NOMO-1 (cell line): ENCODE data around the gene RRAS2.

Experiments
- DNase-seq, 2 experiments: peaks; one replicate each; lab custom pipeline; 2025; ENCODE audit not compliant: unreplicated experiment in 2 of 2; lab: John Stamatoyannopoulos, UW

The RRAS2 gene

DNA sequence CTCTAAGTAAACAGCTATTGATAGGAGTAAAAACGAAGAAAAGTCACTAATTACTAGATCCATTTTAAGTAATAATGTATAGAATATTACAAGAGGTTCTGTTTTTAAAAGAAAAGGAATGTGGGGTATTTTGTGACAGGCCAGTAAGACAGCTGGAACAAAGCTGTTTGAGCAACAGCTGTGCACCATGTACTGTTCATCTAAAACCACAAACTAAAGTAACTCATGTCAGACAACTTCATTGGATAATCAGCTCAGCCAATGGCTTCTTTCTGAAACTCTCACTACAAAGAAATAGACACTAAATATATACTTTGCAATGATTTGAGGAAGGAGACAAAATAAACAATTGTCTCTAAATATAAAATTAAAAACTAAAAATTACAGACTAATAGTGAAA lies 16.1 kb downstream of the RRAS2 start:
- DNase-seq = no peak

DNA sequence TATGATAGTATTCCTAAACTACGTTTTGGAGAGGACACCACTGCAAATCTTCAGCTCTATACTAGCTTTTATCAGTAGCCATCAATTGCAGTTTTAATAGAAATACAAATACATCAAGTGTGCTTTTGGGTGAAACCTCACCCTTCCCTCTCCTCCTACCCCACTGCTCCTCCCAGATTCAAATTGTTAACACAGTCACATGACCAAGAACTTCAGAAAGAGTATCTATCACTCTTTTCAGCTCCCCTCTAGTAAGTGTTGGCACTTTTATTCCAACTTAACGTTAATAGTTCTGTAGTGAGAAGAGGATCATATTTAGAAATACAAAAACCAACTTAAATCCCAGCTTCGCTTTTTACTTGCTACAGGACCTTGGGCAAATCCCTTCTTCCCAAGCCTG lies 17.0 kb downstream of the RRAS2 start:
- DNase-seq = no peak

DNA sequence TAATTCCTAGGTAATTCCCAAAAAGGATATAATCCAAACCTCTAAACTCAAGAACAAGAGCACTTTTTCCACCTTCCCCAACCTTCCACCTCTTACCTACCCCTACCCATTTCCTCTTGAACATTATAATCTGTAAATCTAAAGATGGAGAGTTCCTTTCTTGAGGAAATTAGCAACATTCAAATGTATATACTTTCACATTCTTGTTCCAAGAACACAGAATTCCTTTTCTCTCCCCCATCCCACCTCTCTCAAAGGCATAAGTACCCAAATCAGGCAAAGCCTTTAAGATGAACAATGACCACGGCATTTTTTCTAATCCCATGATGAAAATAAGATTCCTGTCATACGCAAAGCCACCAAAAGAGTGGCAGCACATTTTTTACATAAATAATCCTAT lies 18.3 kb downstream of the RRAS2 start:
- DNase-seq = no peak

DNA sequence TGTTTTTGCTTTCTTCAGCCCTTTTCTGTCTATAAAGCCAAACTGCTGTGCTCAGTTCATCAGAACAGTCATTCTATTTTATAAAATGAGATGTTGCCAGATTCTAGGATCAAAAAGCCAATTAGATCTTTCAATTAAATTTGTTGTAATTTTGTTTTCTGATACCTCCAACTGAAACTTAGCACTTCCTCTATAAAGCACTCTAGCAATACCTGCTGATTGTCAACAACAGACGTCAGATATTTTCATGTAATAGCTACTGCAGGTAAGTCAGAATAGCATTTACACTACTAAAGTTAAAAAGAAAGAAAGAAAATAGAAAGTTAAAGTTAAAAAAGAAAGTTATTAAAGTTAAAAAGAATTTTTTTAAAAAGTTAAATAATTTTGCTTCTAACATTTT lies 19.6 kb downstream of the RRAS2 start:
- DNase-seq = no peak

DNA sequence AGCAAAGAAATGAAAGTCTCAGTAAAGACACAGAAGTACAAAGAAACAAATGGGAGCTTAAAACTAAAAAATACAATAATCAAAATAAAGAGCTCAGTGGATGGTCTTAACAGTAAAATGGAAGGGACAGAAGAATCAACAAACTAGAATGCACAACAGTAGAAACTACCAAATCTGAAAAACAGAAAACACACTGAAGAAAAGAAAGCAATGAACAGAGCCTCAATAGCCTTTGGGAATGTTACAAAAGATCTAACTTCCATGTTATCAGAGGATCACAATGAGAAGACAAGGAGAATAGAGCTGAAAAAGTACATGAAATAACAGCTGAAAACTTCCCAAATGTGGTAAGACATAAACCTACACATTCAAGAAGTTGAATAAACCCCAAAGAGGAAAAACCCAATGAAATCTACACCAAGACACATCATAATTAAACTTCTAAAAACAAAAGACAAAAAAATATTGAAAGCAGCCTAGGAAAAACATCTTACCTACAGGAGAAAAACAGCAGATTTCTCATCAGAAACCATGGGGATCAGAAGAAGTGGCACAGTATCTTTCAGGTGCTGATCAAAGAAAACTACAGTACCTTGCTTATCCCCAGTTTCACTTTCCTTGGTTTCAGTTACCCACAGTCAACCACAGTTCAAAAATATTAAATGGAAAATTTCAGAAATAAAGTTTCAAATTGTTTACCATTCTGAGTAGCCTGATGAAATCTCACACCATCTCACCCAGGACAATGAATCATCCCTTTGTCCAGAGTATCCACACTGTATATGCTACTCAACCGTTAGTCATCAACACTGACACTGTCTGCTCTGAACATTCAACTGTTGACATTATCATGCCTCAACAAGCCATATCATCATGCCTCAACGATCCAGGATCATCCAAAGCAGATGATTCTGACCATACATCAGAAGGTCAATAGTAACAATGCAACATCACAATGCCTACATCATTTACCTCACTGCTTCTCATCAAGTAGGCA lies 22.2 kb downstream of the RRAS2 start:
- no peak for DNase-seq

DNA sequence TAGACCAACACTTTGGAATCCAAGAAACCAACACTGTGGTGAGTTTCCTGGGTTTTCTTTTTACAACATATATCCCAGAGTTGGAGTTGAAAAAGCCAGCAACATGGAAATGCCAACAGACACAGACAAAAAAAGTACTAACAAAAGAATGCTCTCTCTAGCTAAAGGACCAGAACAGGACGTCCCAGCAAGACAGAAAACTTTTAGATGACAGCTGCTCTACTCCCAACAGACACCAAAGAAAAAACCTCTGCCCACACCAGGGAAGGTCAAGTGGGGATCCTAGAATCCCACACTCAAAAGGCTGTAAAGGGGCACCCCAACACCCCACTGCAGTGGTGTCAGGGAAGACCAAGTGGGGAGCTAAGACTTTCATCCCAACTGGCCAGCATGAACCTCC lies 23.3 kb downstream of the RRAS2 start:
- no peak for DNase-seq

DNA sequence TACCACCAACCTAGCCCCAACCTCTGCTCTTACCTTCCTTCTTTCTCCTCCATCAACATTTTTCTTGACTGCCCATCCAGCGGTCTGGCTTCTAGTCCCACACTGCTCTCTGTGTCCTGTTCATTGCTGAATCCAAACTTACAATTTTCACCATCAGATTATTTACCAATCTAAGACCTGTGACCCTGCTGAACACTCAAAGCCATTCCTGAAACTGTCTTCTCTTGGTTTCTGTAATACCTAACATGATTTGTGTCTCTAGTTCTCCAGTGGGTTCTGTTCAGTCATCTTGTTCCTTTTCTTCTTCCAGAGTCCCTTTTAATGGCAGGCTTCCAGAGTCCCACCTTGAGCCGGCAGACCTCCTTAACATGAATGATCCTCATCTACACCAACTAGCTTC lies 24.1 kb downstream of the RRAS2 start:
- DNase-seq = no peak

DNA sequence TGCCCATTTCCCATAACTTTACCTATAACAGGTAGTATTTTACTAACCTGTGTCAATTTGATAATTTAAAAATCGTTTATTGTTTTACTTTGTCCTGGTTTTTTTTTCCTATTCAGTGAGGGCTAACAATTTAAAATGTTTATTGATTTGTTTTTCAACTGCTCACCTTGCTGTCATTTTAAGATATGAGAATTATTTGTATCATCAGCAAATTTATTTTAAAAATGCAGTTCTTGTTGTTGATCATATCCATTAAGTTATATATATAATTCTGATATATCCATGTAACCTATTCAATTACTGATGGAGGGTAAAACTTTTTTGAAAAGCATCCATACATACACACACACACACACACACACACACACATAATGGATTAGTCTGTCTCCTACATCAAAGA lies 24.8 kb downstream of the RRAS2 start:
- DNase-seq = no peak

DNA sequence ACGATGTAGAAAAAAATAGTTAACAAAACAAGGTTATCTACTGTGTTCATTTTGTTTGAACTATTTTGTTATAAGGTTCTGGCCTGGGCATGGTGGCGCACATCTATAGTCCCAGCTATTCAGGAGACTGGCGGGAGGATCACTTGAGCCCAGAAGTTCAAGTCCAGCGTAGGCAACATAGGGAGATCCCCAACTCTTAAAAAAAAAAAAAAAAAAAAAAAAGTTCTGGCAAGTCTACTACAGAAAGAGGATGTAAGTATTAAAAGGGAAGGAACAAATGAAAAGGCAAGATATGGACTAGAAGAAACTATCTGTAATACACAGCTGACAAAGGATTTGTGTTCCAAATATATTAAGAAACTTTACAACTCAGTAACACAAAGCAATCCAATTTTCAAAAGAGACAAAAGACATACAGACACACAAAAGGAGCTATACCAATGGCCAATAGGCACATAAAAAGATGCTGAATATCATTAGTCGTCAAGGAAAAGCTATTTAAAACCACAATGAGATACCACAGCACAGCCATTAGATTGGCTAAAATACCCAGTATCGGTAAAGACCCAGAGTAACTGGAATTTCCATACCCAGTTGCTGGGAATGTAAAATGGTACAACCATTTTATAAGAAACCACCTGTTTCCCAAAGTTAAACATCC lies 27.4 kb downstream of the RRAS2 start:
- DNase-seq = peak in 1 of 2 experiments; percentile 33

DNA sequence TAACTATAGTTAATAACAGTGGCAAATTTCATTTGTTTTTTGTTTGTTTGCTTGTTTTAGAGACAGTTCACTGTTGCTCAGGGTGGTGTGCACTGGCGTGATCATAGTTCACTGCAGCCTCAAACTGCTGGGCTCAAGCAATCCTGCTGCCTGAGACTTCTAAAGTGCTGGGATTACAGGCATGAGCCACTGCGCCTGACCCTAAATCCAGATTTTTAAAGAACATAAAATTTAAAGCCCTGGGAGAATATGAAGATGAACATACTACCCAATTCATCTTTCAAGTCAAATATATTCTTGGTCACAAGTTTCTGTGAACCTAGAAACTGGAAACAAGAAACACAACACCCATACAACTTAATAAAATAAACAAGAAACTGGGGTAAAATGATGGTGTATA lies 28.1 kb downstream of the RRAS2 start:
- DNase-seq = no peak

DNA sequence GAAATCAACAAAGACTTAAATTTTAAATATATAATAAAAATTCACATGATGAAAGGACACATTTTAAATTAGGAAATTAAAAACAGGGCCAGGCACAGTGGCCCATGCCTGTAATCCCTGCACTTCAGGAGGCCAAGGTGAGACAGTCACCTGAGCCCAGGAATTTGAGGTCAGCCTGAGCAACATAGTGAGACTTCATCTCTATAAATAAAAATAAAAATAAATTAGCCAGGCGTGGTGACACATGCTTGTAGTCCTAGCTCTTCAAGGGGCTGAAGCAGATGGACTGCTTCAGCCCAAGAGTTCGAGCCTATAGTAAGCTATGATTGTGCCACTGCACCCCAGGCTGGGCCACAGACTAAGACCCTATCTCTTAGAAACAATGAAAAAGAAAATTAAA lies 29.3 kb downstream of the RRAS2 start:
- no peak for DNase-seq

DNA sequence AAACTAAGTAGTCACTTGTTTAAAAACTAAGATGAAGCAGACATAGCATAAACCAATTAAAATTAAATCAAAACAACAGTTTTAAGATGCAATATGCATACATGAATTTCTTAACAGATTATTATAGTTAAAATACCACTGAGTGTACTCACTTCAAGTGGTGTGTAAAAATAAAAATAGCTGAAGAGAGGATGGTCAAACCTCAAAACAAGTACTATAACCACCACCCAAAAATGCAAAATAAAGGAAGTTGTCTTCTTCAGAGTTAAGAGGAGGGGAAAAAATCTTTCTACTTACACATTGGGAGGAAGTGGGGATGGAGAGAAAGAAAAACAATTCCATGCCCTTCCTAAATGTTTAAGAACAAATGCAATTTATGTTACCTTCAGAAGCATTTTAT lies 31.9 kb downstream of the RRAS2 start:
- peak in 1 of 2 experiments; percentile 22 for DNase-seq

DNA sequence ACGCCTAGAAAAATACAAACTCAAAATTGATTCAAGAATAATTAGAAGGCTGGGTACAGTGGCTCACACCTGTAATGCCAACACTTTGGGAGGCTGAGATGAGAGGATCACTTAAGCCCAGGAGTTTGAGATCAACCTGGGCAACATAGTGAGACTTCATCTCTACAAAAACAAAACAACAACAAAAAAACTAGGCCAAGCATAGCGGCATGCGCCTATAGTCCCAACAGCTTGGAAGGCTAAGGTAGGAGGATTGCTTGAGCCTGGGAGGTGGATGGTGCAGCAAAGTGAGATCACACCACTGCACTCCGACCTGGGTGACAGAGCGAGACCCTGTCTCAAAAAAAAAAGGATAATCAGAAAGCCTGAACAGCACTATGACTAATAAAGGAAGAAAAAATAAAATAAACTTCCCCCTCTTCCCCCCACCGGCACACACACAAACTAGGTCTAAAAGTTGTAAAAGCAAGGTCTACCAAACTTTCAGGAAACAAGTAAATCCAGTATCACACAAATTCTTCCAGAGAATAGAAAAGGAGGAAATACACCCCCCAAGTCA lies 35.8 kb downstream of the RRAS2 start:
- DNase-seq = no peak

DNA sequence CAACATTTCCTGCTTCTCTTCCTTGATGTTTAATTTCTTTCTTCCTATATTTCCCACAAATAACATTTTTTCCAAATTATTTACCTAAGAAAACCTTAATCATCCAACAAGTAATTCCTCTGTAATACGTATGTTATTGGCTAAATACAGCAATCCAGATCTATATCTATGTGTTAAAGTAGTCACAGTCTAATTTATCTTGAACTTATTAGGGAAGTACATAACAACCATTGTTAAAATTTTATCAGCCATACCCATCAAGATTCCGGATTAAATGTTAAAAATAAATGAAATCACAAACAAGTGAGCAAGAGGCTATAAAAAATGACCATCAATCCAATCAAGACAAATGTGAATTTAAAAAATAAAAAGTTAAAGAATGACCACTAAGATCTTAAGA lies 36.5 kb downstream of the RRAS2 start:
- DNase-seq = no peak

DNA sequence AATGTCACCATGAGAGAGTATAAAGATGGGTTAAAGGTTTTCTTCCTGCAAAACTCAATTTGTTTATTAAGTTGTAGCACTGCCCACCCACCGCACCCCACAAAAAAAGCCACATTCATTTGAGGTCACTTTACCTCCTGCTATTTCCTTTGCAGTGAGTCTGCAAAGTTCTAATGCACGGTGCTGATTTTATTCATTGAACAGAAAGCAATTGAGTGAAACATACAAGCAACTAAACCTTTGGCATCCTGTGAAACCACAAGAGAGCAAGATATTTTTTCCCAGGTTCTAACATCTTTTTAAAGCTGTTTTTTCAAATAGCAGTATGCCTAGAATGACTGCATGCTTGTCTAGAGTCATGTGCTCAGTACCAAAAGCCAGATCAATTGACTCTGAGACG lies 39.0 kb downstream of the RRAS2 start:
- no peak for DNase-seq

DNA sequence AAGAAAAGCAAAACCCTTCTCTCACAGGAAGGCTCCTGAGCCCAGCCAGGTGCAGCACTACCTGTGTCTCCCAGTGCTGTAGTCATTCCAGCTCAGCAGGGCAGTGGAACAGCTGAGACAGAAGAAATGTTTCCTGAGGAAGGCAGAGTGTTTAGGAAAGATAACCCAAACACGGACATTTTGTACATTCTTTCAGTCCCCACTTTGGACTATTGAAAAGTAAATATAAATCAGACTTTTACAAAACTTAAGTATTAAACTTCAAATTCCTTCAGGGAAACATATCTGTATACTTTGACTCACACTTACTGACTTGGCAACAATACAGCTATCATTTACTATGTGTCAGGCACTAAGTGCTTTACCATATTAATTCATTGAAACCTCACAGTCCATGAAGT lies 40.4 kb downstream of the RRAS2 start:
- no peak for DNase-seq

DNA sequence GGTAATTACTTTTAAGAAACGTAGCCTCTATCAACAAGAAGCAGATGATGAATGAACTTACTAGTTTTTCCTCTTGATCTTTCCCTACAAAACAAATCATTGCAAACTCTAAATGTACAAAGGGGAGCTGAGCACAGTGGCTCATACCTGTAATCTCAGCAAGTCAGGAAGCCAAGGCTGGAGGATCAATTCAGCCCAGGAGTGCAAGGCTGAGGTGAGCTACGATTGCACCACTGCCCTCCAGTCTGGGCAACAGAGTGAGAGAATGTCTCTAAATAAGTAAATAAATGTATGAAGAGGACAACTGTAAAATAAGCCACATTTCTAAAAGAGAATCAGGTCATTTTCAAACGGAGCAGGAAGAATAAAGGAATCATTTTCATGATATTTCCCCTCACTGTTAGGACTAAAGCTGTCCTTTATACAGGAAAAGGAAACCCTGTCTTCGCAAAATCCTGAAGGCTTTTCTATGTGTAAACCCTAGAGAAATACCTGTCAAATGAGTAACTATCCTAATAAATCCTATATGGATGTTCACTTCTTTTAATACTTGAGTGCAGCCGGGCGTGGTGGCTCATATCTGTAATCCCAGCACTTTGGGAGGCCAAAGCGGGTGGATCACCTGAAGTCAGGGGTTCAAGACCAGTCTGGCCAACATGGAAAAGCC lies 41.2 kb downstream of the RRAS2 start:
- no peak for DNase-seq

DNA sequence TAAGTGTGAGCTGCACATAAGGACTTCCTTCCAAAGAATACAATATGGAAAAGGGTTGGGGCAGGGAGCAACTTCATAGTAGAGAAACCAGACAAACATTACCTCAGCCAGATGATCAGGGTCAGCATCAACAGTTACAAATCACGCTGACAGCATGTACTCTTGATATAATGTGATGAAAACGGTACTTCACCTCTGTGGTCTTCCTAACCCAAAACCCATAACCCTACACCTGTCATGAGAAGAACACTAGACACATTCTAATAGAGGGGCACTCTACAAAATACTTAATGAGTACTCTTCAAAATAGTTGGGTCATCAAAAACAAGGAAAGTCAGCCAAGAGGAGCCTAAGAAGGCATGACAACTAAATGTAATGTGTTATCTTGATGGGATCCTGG lies 43.9 kb downstream of the RRAS2 start:
- no peak for DNase-seq

DNA sequence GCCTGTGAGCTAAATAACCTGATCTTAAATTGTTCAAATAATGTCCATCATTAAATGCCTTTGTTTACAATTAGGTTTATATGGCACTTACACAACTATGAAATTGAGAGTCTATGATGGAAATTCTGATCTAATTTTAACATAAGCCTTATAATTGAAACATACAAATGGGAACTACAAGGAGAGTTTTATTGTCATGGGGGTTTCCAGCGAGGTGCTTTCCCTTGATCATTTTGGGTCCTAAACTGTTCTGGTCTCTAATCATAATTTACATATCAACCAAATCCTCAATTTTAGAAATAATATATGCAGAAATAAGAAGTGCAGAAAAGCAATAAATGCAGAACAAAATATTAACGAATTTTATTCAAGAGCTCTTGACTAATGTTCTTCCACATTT lies 44.9 kb downstream of the RRAS2 start:
- DNase-seq = no peak

DNA sequence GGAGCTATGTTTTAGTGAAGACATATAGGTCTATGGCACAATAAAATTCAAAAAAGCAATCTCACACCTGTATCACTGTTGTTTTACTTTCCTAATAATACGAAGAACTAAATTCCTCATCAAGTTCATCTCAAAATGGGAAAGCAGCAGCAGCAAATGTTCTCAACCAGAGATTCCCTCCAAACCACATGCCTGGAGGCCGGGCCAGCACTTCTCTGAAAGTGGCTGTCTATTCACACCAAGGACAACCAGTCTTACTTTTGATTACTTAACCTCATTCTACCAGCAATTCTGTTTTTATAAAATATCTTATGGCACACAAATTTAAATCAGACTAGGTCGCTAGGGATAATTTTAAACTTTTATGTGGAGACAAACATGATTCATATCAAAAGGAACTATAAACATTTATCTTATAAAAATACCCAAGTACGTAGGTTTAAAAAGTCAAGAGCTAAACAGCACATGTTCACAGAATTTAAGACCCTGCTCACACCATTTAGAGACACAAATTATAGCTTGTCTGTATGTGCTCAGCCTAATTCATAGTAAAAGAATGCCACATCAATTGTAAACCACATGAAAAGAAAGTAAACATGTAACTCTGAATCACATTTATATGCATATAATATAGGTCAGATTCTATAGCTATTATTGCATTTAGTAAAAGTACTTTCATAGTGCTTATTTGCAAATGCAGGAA lies 46.1 kb downstream of the RRAS2 start:
- no peak for DNase-seq

DNA sequence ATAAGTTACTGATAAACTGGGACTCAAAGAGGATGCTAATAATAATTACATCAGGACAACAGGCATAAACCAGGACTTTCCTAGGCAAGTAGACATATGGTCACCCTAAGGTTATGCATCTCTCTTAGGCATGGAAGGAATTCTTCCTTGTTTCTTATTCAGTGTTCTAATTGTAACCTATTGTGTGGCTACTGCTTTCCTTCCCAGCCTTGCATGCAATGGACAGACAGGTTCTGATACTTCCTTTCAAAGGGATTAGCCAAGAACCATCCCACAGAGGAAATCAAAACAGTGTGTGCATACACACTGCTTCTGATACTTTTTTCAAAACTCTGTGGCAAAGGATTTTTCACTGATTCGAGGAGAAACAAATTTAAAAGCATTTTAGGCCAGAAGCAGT lies 48.3 kb downstream of the RRAS2 start:
- DNase-seq = no peak
